CD4-positive, alpha-beta T cell treated with Interleukin-21 for 1 hour (primary cell): ENCODE data around the gene ELOA2.
"Not testable (repeated sequence)": the region's sequence is repeated elsewhere in the genome, so short reads cannot be mapped to it uniquely, and the experiment has no call there.

ENCODE experiments used
- DNase-seq: peaks from one replicate; pipeline ENCODE4 v3.0.0-alpha.2; 2020

ELOA2 gene

DNA sequence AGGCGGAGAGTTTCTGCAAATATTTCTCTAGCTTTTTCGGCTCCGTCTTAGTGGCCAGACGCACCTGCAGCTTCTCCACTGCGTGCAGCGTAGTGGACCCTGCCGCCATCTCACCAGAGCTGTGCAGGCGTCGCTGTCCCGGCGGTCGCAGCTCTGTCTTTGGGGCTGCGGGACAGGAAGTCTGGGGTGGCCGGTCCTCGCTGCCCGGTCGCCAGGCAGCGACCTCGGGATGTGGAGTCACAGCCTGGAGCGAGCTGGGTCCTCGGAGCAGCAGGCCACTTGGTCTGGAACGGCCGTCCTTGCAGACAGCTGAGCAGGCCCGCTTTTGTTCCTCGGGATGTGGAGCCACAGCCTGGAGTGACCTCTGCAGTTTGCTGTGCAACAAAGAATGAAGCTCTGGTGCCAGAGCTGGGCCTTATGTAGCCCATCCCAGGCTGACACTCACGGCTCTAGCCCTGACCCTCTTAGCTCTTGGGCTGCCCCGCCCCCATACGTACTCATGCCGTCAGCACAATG is at the start of gene ELOA2:
Gene ELOA2, minus strand, starts transcription at position 466 of the 516 bp plus-strand sequence. Its CDS starts 357 bp downstream, at position 109.
- DNase-seq, result no peak

- no peak for DNase-seq
These were observed 46.2 kb upstream of the ELOA2 start for GRCh38 chr18:47081578-47081977.

DNA sequence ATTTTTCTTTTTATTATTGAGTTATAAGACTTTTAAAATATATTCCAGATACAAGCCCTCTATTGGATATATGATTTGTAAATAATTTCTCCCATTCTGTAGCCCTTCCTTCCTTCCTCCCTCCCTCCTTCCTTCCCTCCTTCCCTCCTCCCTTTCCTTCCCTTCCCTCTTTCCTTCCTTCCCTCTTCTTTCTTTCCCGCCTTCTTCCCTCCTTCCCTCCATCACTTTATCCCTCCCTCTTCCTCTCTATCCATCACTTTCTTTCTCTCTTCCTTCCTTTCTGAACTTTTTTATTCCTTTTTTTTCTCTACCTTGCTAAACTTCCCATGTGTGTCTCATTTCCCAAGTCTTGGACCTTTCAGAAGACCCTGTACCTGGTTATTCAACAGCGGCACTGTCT is 45.5 kb upstream of the ELOA2 start:
- no peak for DNase-seq

DNA sequence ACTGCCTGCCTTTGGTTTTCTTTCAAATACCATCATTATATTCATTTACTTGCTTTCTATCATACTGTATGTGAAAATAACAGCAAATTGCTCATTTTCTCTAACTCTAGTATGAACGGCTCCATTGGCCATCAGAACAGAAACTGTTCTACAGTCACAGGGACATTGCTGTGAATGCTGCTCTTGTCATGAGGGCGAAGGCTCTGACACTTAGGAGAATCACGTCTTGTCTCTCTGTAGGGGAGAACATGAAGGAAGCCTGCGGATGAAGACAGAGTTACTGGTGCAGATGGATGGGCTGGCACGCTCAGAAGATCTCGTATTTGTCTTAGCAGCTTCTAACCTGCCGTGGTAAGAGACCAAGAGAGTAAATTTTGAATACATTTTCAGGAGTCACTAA is 41.7 kb upstream of the ELOA2 start:
- DNase-seq, result no peak

- DNase-seq, result no peak
These were observed 39.9 kb upstream of the ELOA2 start for GRCh38 chr18:47075098-47075883.

- DNase-seq, result no peak
These were observed 32.2 kb upstream of the ELOA2 start for GRCh38 chr18:47067648-47068047.

DNA sequence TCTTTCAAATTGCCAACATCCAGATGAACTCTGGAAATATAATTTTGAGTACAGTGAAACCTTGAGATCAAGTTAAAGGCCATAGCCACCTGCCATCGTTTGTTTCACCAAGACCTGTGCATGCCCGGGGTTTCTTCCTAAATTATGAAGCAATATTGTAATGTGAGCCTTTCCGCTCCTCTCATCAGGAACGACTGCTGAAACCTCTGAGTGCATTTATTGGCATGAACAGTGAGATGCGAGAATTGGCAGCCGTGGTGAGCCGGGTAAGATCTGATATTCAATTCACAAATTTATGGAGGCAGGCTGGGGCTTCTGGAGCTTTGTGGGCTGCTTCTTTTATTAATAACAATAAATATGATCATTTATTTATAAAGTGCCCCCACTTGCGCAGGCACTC is 27.7 kb upstream of the ELOA2 start:
- DNase-seq, result no peak

DNA sequence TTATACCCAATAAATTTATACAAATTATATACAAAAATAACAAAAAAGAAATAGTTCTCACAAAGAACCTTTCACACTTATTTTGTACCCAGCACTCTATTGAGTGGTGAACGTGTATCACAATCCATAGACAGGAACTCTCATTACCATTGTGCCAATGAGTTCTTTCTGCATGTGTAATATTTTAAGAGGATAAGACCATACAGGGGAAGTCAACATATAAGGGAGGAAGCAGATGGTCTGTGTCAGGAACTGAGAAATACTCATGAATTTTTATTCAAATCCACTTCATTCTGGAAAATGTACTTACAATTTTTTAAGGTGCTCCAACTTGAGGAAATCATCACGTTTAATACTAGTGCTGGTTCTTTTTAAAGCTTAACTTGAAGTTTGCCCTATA is 27.1 kb upstream of the ELOA2 start:
- no peak for DNase-seq

GRCh38 chr18:47054369-47054768 is 18.9 kb upstream of the ELOA2 start:
- no peak for DNase-seq

DNA sequence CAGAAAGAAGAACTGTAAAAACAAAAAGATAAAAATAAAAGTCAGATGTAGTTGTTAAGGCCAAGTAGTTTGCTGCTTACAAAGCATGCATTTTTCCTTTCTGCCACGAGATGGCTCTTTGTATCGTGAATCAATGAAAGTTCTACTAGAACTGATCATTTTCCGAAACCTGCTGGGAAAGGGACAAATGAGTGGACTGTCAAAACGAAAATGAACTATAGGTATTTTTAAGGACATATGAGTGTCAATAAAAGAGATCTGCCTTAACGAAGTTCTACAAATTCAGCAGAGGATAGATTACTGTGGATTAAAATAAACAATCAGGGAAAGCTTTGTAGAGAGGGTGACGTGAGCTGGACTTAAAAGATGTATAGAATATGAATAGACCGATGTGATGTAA is 15.0 kb upstream of the ELOA2 start:
- DNase-seq, result peak; percentile 30

- no peak for DNase-seq
These were observed 5.6 kb upstream of the ELOA2 start for GRCh38 chr18:47040982-47041381.

GRCh38 chr18:47036927-47037578 is 1.6 kb upstream of the ELOA2 start:
- DNase-seq, result no peak

DNA sequence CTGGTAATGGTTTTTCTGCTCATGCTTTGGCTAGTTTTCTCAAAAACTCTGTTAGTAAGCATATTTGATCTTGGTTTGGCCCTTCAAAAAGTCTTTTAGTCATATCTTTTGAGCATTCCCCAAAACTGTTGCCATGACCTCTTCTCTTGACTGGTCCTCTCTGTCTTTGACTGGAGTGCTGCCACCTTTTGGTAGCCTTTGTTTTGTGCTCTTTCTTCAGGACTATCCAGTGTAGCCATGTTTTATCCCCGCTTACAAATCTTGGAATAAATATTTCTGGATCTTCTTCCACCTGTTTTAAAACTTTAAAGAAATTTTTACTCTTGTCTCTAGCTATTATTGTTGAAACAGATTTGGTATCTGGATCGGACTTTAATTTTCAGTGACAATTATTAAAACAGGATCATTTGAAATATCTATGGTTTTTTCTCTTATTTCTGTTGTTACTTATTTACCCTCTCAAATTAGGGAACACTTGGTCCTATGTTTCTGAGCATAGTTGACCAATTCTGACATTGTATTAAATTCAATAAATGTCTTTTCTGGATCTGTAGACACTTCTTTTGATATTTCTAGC is 965 bp upstream of the ELOA2 start:
- no peak for DNase-seq

DNA sequence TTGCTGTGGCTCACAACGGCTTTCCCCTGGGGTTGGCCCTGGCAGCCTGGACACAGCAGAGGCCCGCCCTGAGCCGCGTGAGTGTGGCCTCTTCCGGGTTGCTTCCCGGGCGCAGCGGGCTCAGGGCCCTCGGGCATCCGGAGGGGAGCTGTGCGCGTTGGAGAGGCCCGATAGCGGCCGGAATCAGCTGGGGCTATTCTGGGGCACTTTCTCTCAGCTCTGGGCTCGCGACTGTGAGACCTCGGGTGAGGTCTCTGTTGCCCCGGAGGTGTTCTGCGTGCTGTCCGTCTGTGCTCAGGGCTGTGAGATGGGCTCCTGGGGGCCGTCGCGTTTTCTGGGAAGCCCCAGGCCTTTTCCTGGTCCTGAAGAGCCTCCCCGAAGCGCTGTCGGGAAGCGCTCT is 830 bp downstream of the ELOA2 start:
- not testable (repeated sequence) for DNase-seq

GRCh38 chr18:47032945-47033344 is 2.5 kb downstream of the ELOA2 start:
- DNase-seq, result no peak

GRCh38 chr18:47030887-47031286 is 4.5 kb downstream of the ELOA2 start:
- not testable (repeated sequence) for DNase-seq

DNA sequence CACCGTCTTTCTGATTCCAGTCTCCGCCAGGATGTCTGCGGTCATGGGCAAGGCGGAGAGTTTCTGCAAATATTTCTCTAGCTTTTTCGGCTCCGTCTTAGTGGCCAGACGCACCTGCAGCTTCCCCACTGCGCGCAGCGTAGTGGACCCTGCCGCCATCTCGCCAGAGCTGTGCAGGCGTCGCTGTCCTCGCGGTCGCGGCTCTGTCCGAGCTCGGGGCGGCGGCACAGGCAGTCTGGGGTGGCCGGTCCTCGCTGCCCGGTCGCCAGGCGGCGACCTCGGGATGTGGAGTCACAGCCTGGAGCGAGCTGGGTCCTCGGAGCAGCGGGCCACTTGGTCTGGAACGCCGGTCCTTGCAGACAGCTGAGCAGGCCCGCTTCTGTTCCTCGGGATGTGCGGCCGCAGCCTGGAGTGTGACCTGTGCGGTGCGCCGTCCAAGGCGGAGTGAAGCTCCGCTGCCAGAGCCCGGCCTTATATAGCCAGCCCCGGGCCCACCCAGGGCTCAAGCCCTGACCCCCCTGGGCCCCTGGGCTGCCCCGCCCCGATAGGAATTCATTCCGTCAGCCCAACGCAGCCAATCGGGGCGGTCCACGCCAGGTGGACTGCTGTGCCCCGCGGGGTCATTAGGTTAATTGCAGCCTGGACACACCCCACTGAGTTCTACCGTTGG is 5.6 kb downstream of the ELOA2 start:
- DNase-seq, result not testable (repeated sequence)

DNA sequence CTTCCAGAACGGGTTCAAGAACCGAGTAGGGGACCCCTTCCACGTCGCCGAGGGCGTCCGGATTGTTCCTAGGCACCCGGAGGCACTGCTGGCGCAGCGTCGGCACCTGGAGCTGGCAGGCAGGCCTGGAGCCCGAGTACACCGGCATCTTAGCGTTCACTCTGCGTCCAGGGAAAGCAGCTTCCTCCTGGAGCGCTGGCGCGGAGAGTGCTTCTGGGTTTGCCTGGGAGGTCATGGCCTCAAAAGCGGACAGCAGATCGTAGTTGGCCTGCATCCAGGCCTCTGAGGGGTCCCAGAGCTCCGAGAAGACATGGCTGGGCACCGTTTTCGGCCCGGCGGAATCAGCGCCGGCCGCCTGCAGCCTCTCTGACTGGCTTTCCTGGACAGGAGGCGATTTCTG is 6.7 kb downstream of the ELOA2 start:
- not testable (repeated sequence) for DNase-seq

GRCh38 chr18:47025557-47026174 is 9.8 kb downstream of the ELOA2 start:
- DNase-seq, result not testable (repeated sequence)

GRCh38 chr18:47023769-47024465 is 11.5 kb downstream of the ELOA2 start:
- DNase-seq, result not testable (repeated sequence)

- DNase-seq, result not testable (repeated sequence)
These were observed 12.6 kb downstream of the ELOA2 start for GRCh38 chr18:47022821-47023220.

DNA sequence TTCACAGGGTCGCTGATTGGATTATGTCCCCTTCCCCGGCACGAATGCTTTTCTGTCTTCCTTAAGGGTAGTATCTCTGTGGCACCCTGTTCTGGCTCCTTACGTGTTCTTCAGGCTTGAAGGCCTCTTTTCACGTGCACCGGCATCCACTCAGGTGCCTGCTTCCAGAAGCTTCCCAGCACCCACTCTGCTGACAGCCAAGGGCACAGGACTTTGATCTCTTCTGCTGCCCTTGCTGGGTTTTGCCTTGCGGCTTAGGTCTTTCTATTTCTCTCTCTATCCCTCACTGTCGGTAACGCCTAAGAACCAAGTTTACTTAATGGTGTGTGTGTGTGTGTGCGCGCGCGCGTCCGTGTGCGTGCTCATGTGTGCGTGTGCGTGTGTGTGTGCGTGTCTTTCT is 14.7 kb downstream of the ELOA2 start:
- not testable (repeated sequence) for DNase-seq
